Smooth muscle cell (in vitro differentiated cells): ENCODE measurements around the gene ANK2. TPM values are rescaled to one million over a fixed set of nuclear protein-coding genes. Genes with fewer than 3 reads are reported as not detected.

Experiments
- DNase-seq: peaks from one replicate; lab custom pipeline; 2025; ENCODE audit not compliant: unreplicated experiment; lab: John Stamatoyannopoulos, UW
- H2AFZ ChIP-seq: fragments of 200-600 bp; sonication (generic); 2 replicates; pipeline ENCODE4 v1.6.0; 2016; ENCODE audit warnings: antibody characterized with exemption, low read depth, mild to moderate bottlenecking
- H3F3A ChIP-seq: fragments of 200-600 bp; sonication (generic); 2 replicates; pipeline ENCODE4 v1.6.0; 2017; ENCODE audit warnings: antibody characterized with exemption, low read depth
- H3K27ac ChIP-seq: fragments of 200-600 bp; sonication (generic); 2 replicates; pipeline ENCODE4 v1.5.1; 2016; ENCODE audit warnings: low read depth, mild to moderate bottlenecking
- H3K27me3 ChIP-seq: fragments of 200-600 bp; sonication (generic); 2 replicates; pipeline ENCODE4 v1.6.1; 2016; ENCODE audit warnings: low read depth, mild to moderate bottlenecking
- H3K36me3 ChIP-seq: fragments of 200-600 bp; sonication (generic); 2 replicates; pipeline ENCODE4 v1.5.1; 2016; ENCODE audit warnings: low read depth
- H3K4me1 ChIP-seq: fragments of 200-600 bp; sonication (generic); 2 replicates; pipeline ENCODE4 v1.5.1; 2016; ENCODE audit warnings: low read depth
- H3K4me2 ChIP-seq: fragments of 200-600 bp; sonication (generic); 2 replicates; pipeline ENCODE4 v1.6.0; 2016; ENCODE audit warnings: mild to moderate bottlenecking
- H3K4me3 ChIP-seq: fragments of 200-600 bp; sonication (generic); 2 replicates; pipeline ENCODE4 v1.5.1; 2016; ENCODE audit warnings: mild to moderate bottlenecking
- H3K79me2 ChIP-seq: fragments of 200-600 bp; sonication (generic); 2 replicates; pipeline ENCODE4 v1.6.0; 2016; ENCODE audit warnings: low read depth, mild to moderate bottlenecking
- H3K9ac ChIP-seq: fragments of 200-600 bp; sonication (generic); 2 replicates; pipeline ENCODE4 v1.6.0; 2016; ENCODE audit warnings: low read depth
- H3K9me3 ChIP-seq: fragments of 200-600 bp; sonication (generic); replicated peaks from 2 replicates; pipeline ENCODE4 v1.5.1; 2016; ENCODE audit warnings: low read depth
- H4K20me1 ChIP-seq: fragments of 200-600 bp; sonication (generic); 2 replicates; pipeline ENCODE4 v1.6.0; 2016; ENCODE audit warnings: low read depth
- CTCF ChIP-seq: fragments of 200-600 bp; sonication (generic); IDR thresholded peaks from 2 replicates; pipeline ENCODE4 v1.5.1; 2017; ENCODE audit warnings: borderline replicate concordance, mild to moderate bottlenecking, antibody characterized with exemption; ENCODE audit not compliant: insufficient read depth, poor library complexity, severe bottlenecking
- WGBS: methylation state at CpG from one replicate; pipeline ENCODE4 v1.1.7; 2016; ENCODE audit warnings: low lambda C conversion rate; 5-methylcytosine and 5-hydroxymethylcytosine counted together
- polyA plus RNA-seq: library from polyadenylated mRNA; unstranded; fragments of >200 nt; fragmentation: Nextera tagmentation; extraction: Ambion mirVana; gene quantifications from 2 replicates; pipeline ENCODE4 v1.2.1, GENCODE V29; 2016
- total RNA-seq: library from RNA; depleted of rRNA; stranded (reverse); fragments of >200 nt; gene quantifications from 2 replicates; pipeline ENCODE4 v1.2.3, GENCODE V29; 2014

Gene ANK2
- total and polyA plus RNA-seq, 2 experiments from 2014 or later: 2.2 to 8.1 TPM

DNA sequence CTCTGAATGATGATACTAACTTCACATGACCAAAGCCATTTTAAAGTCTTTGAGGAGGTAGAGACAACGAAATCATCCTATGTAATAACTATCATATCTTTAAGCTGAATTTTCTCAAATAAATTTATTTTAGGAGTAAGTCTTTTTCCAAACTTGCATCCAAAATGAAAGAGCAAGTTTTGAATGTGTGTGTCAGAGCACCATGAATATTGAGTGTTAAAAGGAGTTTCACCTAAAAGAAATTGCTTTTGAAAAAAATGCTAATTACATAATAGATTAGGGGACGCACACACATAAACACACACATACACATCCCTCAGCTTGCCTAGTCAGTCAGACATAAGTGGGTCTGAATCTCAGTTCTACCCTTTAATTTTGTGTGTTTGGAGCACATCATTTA, 1.9 kb downstream of the ANK2 start:
- H3K9me3 ChIP-seq: no peaks in the 10 kb centered on the region
- no peak for DNase-seq
- no peaks in the 10 kb centered on the region for H3F3A ChIP-seq
- peaks cover 12% of the 10 kb centered on the region for H3K4me1 ChIP-seq
- no peak overlapping the region for H3K4me3 ChIP-seq
- WGBS: 92% methylated on average over 2 of the region's 2 CpGs
- H3K4me2 ChIP-seq: no peak overlapping the region
- no peak for TF ChIP-seq CTCF
- H3K9ac ChIP-seq: no peak overlapping the region
- no peaks in the 10 kb centered on the region for H3K27me3 ChIP-seq
- no peak overlapping the region for H2AFZ ChIP-seq
- H4K20me1 ChIP-seq: no peaks in the 10 kb centered on the region
- H3K79me2 ChIP-seq: no peaks in the 10 kb centered on the region
- no peak overlapping the region for H3K27ac ChIP-seq
- no peaks in the 10 kb centered on the region for H3K36me3 ChIP-seq

- Histone ChIP-seq H3K36me3 (no peaks in the 10 kb centered on the region), H3K4me2 (no peak overlapping the region), H2AFZ (no peak overlapping the region), H3K4me3 (no peak overlapping the region), H3K9ac (no peak overlapping the region), H3K9me3 (no peaks in the 10 kb centered on the region), H4K20me1 (no peaks in the 10 kb centered on the region), H3K27ac (no peak overlapping the region), H3F3A (no peaks in the 10 kb centered on the region), H3K27me3 (no peaks in the 10 kb centered on the region), H3K4me1 (peaks cover 12% of the 10 kb centered on the region), H3K79me2 (no peaks in the 10 kb centered on the region)
- no peak for DNase-seq
- TF ChIP-seq CTCF: no peak
- WGBS: 79% methylated on average over 9 of the region's 9 CpGs
Observed at GRCh38 chr4:113052379-113052951, 3.0 kb downstream of the ANK2 start.

GRCh38 chr4:113053883-113054282, 4.4 kb downstream of the ANK2 start:
- H3K79me2 ChIP-seq: no peaks in the 10 kb centered on the region
- H3K9me3 ChIP-seq: no peaks in the 10 kb centered on the region
- TF ChIP-seq CTCF: no peak
- H2AFZ ChIP-seq: no peak overlapping the region
- no peak overlapping the region for H3K4me2 ChIP-seq
- H3K27me3 ChIP-seq: no peaks in the 10 kb centered on the region
- no peaks in the 10 kb centered on the region for H3F3A ChIP-seq
- peaks cover 21% of the 10 kb centered on the region for H3K4me1 ChIP-seq
- no peak overlapping the region for H3K9ac ChIP-seq
- no peak overlapping the region for H3K4me3 ChIP-seq
- DNase-seq: no peak
- no peaks in the 10 kb centered on the region for H3K36me3 ChIP-seq
- H3K27ac ChIP-seq: no peak overlapping the region
- H4K20me1 ChIP-seq: no peaks in the 10 kb centered on the region

- H3K9ac ChIP-seq: no peak overlapping the region
- H3K36me3 ChIP-seq: no peaks in the 10 kb centered on the region
- no peak overlapping the region for H3K4me2 ChIP-seq
- TF ChIP-seq CTCF: no peak
- no peaks in the 10 kb centered on the region for H4K20me1 ChIP-seq
- H2AFZ ChIP-seq: no peak overlapping the region
- no peak overlapping the region for H3K27ac ChIP-seq
- no peaks in the 10 kb centered on the region for H3K27me3 ChIP-seq
- peaks cover 39% of the 10 kb centered on the region for H3K4me1 ChIP-seq
- H3F3A ChIP-seq: no peaks in the 10 kb centered on the region
- no peaks in the 10 kb centered on the region for H3K9me3 ChIP-seq
- 90% methylated on average over 2 of the region's 2 CpGs for WGBS
- no peak overlapping the region for H3K4me3 ChIP-seq
- no peaks in the 10 kb centered on the region for H3K79me2 ChIP-seq
- no peak for DNase-seq
Observed at GRCh38 chr4:113056318-113056717, 6.9 kb downstream of the ANK2 start.
